Endothelial cell of umbilical vein (primary cell): Measurements from ENCODE around the gene RNH1. TPM values are rescaled to one million over a fixed set of nuclear protein-coding genes. Genes with fewer than 3 reads are reported as not detected.

ENCODE experiments used
- BruUV-seq: library from RNA; stranded (reverse); fragments of 400-500 nt; replicated peaks from 2 replicates; lab custom pipeline; 2021; lab: Mats Ljungman, UMichigan
- CTCF ChIA-PET: fragments of 300-600, 350-600 bp; sonication (Branson Sonifier 250); formaldehyde crosslinking; loops from one replicate; lab custom pipeline; 2021; ENCODE audit warnings: antibody characterized with exemption, inconsistent platforms; lab: Charles Lee
- POLR2A ChIA-PET: fragments of 300-600, 350-600 bp; sonication (Branson Sonifier 250); formaldehyde crosslinking; loops from one replicate; lab custom pipeline; 2021; ENCODE audit warnings: antibody characterized with exemption, inconsistent platforms; lab: Charles Lee
- DNase-seq: peaks from one replicate; pipeline ENCODE4 v3.0.0-alpha.2; 2011; ENCODE audit warnings: low read depth, low spot score
- FAIRE-seq: peaks from 2 replicates; lab custom pipeline; 2011; peaks lifted over from hg19 to GRCh38; lab: Jason Lieb, UNC
- H2AFZ ChIP-seq: 2 replicates; pipeline ENCODE4 v1.6.0; 2012; ENCODE audit warnings: low read depth, low read length, control low read depth, inconsistent platforms
- H3K27ac ChIP-seq: 2 replicates; pipeline ENCODE4 v1.5.1; 2011; ENCODE audit warnings: low read depth, mild to moderate bottlenecking, control low read depth, low read length, moderate library complexity; ENCODE audit not compliant: insufficient read depth
- H3K27me3 ChIP-seq, 2 experiments: 2 replicates each; pipeline versions ENCODE4 v1.6.0 to v1.6.1; 2011; ENCODE audit warnings: low read length in 2 of 2, mixed read lengths in 1 of 2; ENCODE audit not compliant: control insufficient read depth in 2 of 2, insufficient read depth in 2 of 2
- H3K36me3 ChIP-seq, 2 experiments: 2 replicates in 1 of 2; 3 replicates in 1 of 2; pipeline ENCODE4 v1.5.1; 2011; ENCODE audit warnings: low read length in 2 of 2, mild to moderate bottlenecking in 1 of 2, moderate library complexity in 1 of 2; ENCODE audit not compliant: control insufficient read depth in 2 of 2, insufficient read depth in 2 of 2; ENCODE audit errors: extremely low read depth in 1 of 2
- H3K4me1 ChIP-seq: 3 replicates; pipeline ENCODE4 v1.5.1; 2011; ENCODE audit warnings: mild to moderate bottlenecking, low read length; ENCODE audit not compliant: control insufficient read depth, insufficient read depth; ENCODE audit errors: extremely low read depth
- H3K4me2 ChIP-seq: 2 replicates; pipeline ENCODE4 v1.6.1; 2011; ENCODE audit warnings: low read length, control low read depth, mixed read lengths; ENCODE audit not compliant: insufficient read depth
- H3K4me3 ChIP-seq, 3 experiments: fragments of 200-600 bp in 1 of 3; sonication (generic), shearing (Covaris generic) in 1 of 3; replicated peaks in 1 of 3; 2 replicates each; pipeline ENCODE4 v1.5.1; 2011 to 2016; ENCODE audit warnings: control low read depth in 3 of 3, low read length in 3 of 3, mild to moderate bottlenecking in 2 of 3, inconsistent platforms in 1 of 3, low read depth in 1 of 3, moderate library complexity in 1 of 3; ENCODE audit not compliant: insufficient read depth in 1 of 3
- H3K79me2 ChIP-seq: 2 replicates; pipeline ENCODE4 v1.6.0; 2012; ENCODE audit warnings: low read length, inconsistent platforms; ENCODE audit not compliant: control insufficient read depth, insufficient read depth
- H3K9ac ChIP-seq: replicated peaks from 2 replicates; pipeline ENCODE3; 2011; ENCODE audit warnings: low read length, control low read depth; ENCODE audit not compliant: insufficient read depth; ENCODE audit errors: extremely low read depth
- H3K9me1 ChIP-seq: replicated peaks from 3 replicates; pipeline ENCODE4 v1.6.0; 2011; ENCODE audit warnings: mild to moderate bottlenecking, low read length; ENCODE audit not compliant: control insufficient read depth, insufficient read depth; ENCODE audit errors: extremely low read depth
- H3K9me3 ChIP-seq: replicated peaks from 2 replicates; pipeline ENCODE4 v1.5.1; 2012; ENCODE audit warnings: low read length, inconsistent platforms; ENCODE audit not compliant: control insufficient read depth, insufficient read depth
- H4K20me1 ChIP-seq: replicated peaks from 2 replicates; pipeline ENCODE3; 2011; ENCODE audit warnings: mild to moderate bottlenecking, low read length; ENCODE audit not compliant: control insufficient read depth, insufficient read depth; ENCODE audit errors: extremely low read depth
- EZH2 ChIP-seq: IDR thresholded peaks from 2 replicates; pipeline ENCODE4 v1.6.1; 2012; ENCODE audit warnings: borderline replicate concordance, low read depth, mild to moderate bottlenecking, moderate library complexity, low read length, inconsistent platforms; ENCODE audit not compliant: severe bottlenecking
- FOS ChIP-seq: IDR thresholded peaks from 2 replicates; pipeline ENCODE4 v1.6.1; 2011; ENCODE audit warnings: mild to moderate bottlenecking, low read length, moderate library complexity, borderline replicate concordance; ENCODE audit not compliant: insufficient read depth
- GATA2 ChIP-seq: IDR thresholded peaks from 2 replicates; pipeline ENCODE4 v1.7.0; 2011; ENCODE audit warnings: low read depth, mild to moderate bottlenecking, moderate library complexity, mixed read lengths, low read length; ENCODE audit not compliant: insufficient read length, insufficient read depth
- JUN ChIP-seq: IDR thresholded peaks from 2 replicates; pipeline ENCODE4 v1.6.1; 2011; ENCODE audit warnings: borderline replicate concordance, low read depth; ENCODE audit not compliant: insufficient read length, insufficient read depth
- MYC ChIP-seq: IDR thresholded peaks from one replicate; pipeline ENCODE4 v1.6.1; 2011; ENCODE audit warnings: mild to moderate bottlenecking, low read depth, low read length
- POLR2A ChIP-seq: IDR thresholded peaks from 2 replicates; pipeline ENCODE4 v1.6.1; 2012; ENCODE audit warnings: low read depth, mild to moderate bottlenecking, control low read depth, low read length
- POLR2AphosphoS5 ChIP-seq: IDR thresholded peaks from 2 replicates; pipeline ENCODE4 v1.6.1; 2012; ENCODE audit warnings: low read depth, mild to moderate bottlenecking, control low read depth, low read length, moderate library complexity; ENCODE audit not compliant: insufficient read depth
- dilution Hi-C: fragments of 300-500 bp; cut with MboI; formaldehyde crosslinking; loops from one replicate; pipeline ENCODE4 v1.15.0; 2019; ENCODE audit warnings: low sequenced_read_pairs; ENCODE audit not compliant: extremely low pct_ligation_motif_present
- intact Hi-C: fragments of 100-400 bp; cut with micrococcal nuclease; formaldehyde crosslinking; loops from one replicate; pipeline ENCODE4 v1.10.0; 2022
- polyA plus RNA-seq, 4 experiments: library from polyadenylated mRNA; depleted of rRNA in 3 of 4; stranded (reverse) in 3 of 4; unstranded in 1 of 4; fragments of >200 nt; gene quantifications; 2 replicates each; pipeline versions ENCODE4 v1.2.1 to v1.2.3, GENCODE V29; 2011 to 2012; ENCODE audit warnings: missing spikeins in 1 of 4
- total RNA-seq: library from RNA; stranded (reverse); gene quantifications from 2 replicates; pipeline ENCODE4 v1.2.3, GENCODE V29; 2021
- TF ChIP-seq, protein P1 (sequence below): IDR thresholded peaks from 2 replicates; pipeline ENCODE4 v1.6.1; 2011; ENCODE audit not compliant: insufficient read depth, insufficient read length
- TF ChIP-seq, protein P2 (sequence below), 2 donors: IDR thresholded peaks; 1 replicate in 1 of 2; 2 replicates in 1 of 2; pipeline ENCODE4 v1.5.1; 2011; ENCODE audit warnings: low read length in 2 of 2, mild to moderate bottlenecking in 2 of 2, moderate library complexity in 2 of 2, control low read depth in 1 of 2, inconsistent platforms in 1 of 2, low read depth in 1 of 2; ENCODE audit not compliant: insufficient read depth in 1 of 2; ENCODE audit errors: extremely low read depth in 1 of 2

The RNH1 gene
- total and polyA plus RNA-seq, 2 donors (not counting 3 experiments of a cell fraction or from before 2014, with no cell fraction given), result 144 to 198 TPM

DNA sequence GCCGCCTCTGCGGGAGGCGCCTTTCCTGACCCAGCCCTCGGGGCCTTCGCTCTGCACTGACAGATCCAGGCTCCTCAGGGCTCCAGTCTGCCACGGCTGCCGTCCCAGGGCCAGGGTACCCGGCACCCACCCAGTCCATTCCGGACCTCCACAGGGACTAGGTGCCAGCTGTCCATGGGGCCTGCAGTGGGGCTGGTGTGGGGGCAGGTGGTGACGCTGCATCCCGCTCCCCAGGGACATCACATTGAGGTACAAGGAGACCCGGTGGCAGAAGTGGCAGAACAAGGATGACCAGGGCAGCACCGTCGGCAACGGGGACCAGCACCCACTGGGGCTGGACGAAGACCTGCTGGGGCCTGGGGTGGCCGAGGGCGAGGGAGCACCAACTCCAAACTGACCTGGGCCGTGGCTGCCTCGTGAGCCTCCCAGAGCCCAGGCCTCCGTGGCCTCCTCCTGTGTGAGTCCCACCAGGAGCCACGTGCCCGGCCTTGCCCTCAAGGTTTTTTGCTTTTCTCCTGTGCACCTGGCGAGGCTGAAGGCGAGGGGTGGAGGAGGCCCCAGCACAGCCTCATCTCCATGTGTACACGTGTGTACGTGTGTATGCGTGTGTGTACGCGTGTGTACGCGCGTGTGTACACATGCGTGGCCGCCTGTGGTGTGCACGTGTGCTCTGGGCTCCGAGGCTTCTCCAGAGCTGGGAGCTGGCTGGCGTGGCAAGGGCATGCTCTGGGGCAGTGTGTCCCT lies 16.7 kb downstream of the RNH1 start:
- H3K9me1 ChIP-seq, result no peaks in the 10 kb centered on the region
- no peak overlapping the region for H3K4me2 ChIP-seq
- H3K9me3 ChIP-seq, result no peaks in the 10 kb centered on the region
- no TSS peak for BruUV-seq
- H4K20me1 ChIP-seq, result no peaks in the 10 kb centered on the region
- H2AFZ ChIP-seq, result no peak overlapping the region
- H3K9ac ChIP-seq, result no peak overlapping the region
- dilution Hi-C loops (no loop called here), intact Hi-C loops (no loop called here)
- H3K27me3 ChIP-seq, result no peaks in the 10 kb centered on the region
- DNase-seq (no peak), FAIRE-seq (no peak)
- H3K36me3 ChIP-seq, result peaks cover 2 to 29% of the 10 kb centered on the region in 2 experiments
- CTCF ChIA-PET, result no interaction called here
- no peaks in the 10 kb centered on the region for H3K4me1 ChIP-seq
- no peaks in the 10 kb centered on the region for H3K79me2 ChIP-seq
- POLR2A ChIA-PET, result no interaction called here
- no peak for TF ChIP-seq JUN
- no peak for TF ChIP-seq POLR2AphosphoS5
- TF ChIP-seq GATA2, result no peak
- no peak overlapping the region for H3K27ac ChIP-seq
- no peak overlapping the region for H3K4me3 ChIP-seq

DNA sequence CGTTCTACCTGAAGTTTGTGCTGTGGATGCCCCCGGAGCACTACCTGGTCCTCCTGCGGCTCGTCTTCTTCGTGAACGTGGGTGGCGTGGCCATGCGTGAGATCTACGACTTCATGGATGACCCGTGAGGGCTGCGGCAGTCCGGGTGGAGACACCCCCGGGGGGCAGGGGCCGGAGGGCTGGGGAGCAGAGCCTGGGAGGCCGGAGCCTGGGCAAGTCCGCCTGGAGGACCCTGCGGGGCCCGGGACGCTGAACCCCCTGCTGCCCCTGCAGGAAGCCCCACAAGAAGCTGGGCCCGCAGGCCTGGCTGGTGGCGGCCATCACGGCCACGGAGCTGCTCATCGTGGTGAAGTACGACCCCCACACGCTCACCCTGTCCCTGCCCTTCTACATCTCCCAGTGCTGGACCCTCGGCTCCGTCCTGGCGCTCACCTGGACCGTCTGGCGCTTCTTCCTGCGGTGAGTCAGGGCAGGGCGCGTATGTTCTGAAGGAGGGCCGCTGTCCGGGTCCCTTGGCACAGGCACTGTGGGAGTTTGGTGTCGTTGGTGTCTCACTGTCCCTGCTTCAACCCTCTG lies 17.3 kb downstream of the RNH1 start:
- H3K9me1 ChIP-seq, result no peaks in the 10 kb centered on the region
- no TSS peak for BruUV-seq
- intact Hi-C loops (no loop called here), dilution Hi-C loops (no loop called here)
- H3K9me3 ChIP-seq, result no peaks in the 10 kb centered on the region
- peaks cover 2 to 24% of the 10 kb centered on the region in 2 experiments for H3K36me3 ChIP-seq
- H3K4me1 ChIP-seq, result no peaks in the 10 kb centered on the region
- TF ChIP-seq EZH2 (no peak), POLR2AphosphoS5 (no peak), FOS (no peak), POLR2A (no peak), MYC (no peak), JUN (no peak)
- TF ChIP-seq, protein P1, sequence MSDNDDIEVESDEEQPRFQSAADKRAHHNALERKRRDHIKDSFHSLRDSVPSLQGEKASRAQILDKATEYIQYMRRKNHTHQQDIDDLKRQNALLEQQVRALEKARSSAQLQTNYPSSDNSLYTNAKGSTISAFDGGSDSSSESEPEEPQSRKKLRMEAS, result no peak
- TF ChIP-seq, protein P2, sequence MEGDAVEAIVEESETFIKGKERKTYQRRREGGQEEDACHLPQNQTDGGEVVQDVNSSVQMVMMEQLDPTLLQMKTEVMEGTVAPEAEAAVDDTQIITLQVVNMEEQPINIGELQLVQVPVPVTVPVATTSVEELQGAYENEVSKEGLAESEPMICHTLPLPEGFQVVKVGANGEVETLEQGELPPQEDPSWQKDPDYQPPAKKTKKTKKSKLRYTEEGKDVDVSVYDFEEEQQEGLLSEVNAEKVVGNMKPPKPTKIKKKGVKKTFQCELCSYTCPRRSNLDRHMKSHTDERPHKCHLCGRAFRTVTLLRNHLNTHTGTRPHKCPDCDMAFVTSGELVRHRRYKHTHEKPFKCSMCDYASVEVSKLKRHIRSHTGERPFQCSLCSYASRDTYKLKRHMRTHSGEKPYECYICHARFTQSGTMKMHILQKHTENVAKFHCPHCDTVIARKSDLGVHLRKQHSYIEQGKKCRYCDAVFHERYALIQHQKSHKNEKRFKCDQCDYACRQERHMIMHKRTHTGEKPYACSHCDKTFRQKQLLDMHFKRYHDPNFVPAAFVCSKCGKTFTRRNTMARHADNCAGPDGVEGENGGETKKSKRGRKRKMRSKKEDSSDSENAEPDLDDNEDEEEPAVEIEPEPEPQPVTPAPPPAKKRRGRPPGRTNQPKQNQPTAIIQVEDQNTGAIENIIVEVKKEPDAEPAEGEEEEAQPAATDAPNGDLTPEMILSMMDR (IDR thresholded peaks at IDR 0.05; ENCODE audit: extremely low read depth in 1 of 2, insufficient read depth in 1 of 2, low read depth in 1 of 2, low read length in 2 of 2), result no peak
- H3K4me3 ChIP-seq, result no peak overlapping the region
- CTCF ChIA-PET, result no interaction called here
- FAIRE-seq (no peak), DNase-seq (no peak)
- H3K27me3 ChIP-seq, result no peaks in the 10 kb centered on the region
- no peak overlapping the region for H3K4me2 ChIP-seq
- H2AFZ ChIP-seq, result no peak overlapping the region
- H3K9ac ChIP-seq, result no peak overlapping the region
- peaks cover 2% of the 10 kb centered on the region for H3K79me2 ChIP-seq
- no peak overlapping the region for H3K27ac ChIP-seq
- no peaks in the 10 kb centered on the region for H4K20me1 ChIP-seq
- POLR2A ChIA-PET, result no interaction called here
